Bronchus fibroblast of lung (primary cell): Measurements from ENCODE around the gene GDF11. TPM values are rescaled to one million over a fixed set of nuclear protein-coding genes. Genes with fewer than 3 reads are reported as not detected.

ENCODE experiments used
- total RNA-seq: library from RNA; depleted of rRNA; stranded (reverse); fragments of >200 nt; gene quantifications from 2 replicates; pipeline ENCODE4 v1.2.3, GENCODE V29; 2015

Gene GDF11
- 10.9 and 14.3 TPM in 2 replicates for total RNA-seq

DNA sequence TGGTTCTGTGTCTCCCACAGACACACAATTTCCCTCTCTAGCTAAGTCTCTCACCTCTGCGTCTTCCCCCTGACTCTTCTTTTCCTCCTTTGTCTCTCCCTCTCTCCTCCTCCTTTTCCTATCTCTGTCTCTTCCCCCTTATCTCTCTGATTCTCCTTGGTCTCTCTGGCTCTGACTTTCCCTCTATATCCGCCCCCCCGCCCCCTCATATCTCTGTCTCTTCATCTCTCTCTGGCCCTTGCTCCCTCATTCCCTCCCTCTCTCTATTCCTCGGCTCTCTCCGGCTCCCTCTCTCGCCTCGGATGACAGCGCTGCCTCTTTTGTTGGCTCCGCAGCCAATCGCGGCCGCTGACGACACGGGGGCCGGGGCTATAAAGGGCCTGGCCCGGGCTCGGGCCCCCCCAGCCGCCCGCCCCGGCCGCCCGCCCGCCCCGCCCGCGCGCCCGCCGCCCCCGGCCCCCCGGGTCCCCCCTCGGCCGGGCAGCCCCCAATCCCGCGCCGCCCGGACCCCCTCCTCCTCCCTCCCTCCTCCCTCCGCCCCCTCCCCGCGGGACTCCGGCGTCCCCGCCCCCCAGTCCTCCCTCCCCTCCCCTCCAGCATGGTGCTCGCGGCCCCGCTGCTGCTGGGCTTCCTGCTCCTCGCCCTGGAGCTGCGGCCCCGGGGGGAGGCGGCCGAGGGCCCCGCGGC, at the start of gene GDF11:
Gene GDF11, plus strand, starts transcription at position 404 of the 687 bp plus-strand sequence. Its CDS starts 195 bp downstream, at position 599.

DNA sequence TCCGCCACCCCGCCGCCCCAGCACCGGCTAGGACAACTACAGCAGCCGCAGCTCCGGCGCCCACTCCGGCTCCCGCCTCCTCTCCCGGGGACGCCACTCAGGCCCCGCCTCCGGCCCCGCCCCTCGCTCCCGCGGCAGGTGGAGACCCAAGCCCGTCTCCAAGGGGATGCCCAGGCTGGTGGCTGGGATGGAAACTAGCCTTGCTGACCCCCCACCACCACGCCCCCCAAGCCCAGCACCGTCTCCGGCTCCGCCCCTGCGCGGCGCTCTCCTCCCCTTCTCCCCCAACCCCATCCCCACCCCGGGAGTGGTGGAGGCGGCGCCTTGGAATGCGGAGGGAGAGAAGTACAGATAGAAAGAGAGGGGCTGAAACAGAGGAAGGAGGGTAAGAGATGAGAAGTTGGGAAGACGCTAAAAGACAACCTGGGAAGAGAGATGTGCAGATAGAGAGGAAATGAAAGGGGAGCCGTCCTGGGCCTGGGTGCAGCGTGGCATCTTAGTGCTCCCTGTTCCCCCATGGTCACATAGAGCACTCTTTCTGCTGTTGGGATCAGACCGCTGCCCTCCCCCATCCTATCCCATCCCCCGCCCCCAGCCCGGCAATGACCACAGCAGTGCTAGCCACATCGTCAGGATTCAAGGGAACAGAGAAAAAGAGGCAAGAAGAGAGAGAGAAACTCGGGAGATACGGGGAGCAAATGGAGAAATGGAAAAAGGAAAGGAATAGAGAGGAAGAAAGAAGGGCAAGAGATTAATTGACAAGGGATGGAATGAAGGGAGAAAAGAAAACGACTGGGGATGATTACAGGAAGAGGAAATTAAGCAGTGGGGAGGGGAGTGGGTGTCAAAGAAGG, 34.9 kb upstream of the GDF11 start, which contains the start of gene ITGA7:
Gene ITGA7, minus strand, starts transcription at position 64 of the 854 bp plus-strand sequence. CDS start 222 bp downstream, outside the sequence.

GRCh38 chr12:55715833-55716581, 26.9 kb upstream of the GDF11 start, which contains the start of gene BLOC1S1:
TSS of gene BLOC1S1 (plus strand) at chr12:55716046. CDS start at chr12:55716052, 6 bp downstream.

GRCh38 chr12:55720071-55720564, 22.8 kb upstream of the GDF11 start, which contains the start of gene RDH5:
TSS of gene RDH5 (plus strand) at chr12:55720393. CDS start at chr12:55721185, 792 bp downstream.

GRCh38 chr12:55728939-55729818, 13.7 kb upstream of the GDF11 start, which contains the start of gene CD63:
TSS of gene CD63 (minus strand) at chr12:55729009. CDS start at chr12:55728341, 668 bp downstream.

Other genes starting within 250 kb of the GDF11 start
- not detected in 2 replicates for gene OR6C4, start 193.5 kb upstream of the GDF11 start, total RNA-seq
- gene OR2AP1, start 170.7 kb upstream of the GDF11 start, total RNA-seq: not detected in 2 replicates
- not detected in 2 replicates for gene OR10P1, start 106.2 kb upstream of the GDF11 start, total RNA-seq
- 2.9 and 3.6 TPM in 2 replicates for gene ITGA7, start 35.2 kb upstream of the GDF11 start, total RNA-seq
- gene BLOC1S1, start 27.1 kb upstream of the GDF11 start, total RNA-seq: 233 TPM in 2 replicates
- 9.8 and 12.3 TPM in 2 replicates for gene RDH5, start 22.7 kb upstream of the GDF11 start, total RNA-seq
- 823 and 907 TPM in 2 replicates for gene CD63, start 14.1 kb upstream of the GDF11 start, total RNA-seq
- 88.3 and 122 TPM in 2 replicates for gene SARNP, start 74.6 kb downstream of the GDF11 start, total RNA-seq
- gene ORMDL2, start 74.9 kb downstream of the GDF11 start, total RNA-seq: 29.1 and 31.1 TPM in 2 replicates
- 39.7 and 41.9 TPM in 2 replicates for gene DNAJC14, start 86.5 kb downstream of the GDF11 start, total RNA-seq
- gene MMP19, start 99.8 kb downstream of the GDF11 start, total RNA-seq: 12.4 and 12.6 TPM in 2 replicates
- 43.4 and 47.9 TPM in 2 replicates for gene PYM1, start 184.8 kb downstream of the GDF11 start, total RNA-seq
- gene DGKA, start 188.0 kb downstream of the GDF11 start, total RNA-seq: 31.1 and 33.3 TPM in 2 replicates
- 0.89 and 1.0 TPM in 2 replicates for gene PMEL, start 222.9 kb downstream of the GDF11 start, total RNA-seq
- gene CDK2, start 223.7 kb downstream of the GDF11 start, total RNA-seq: 55.6 and 57.4 TPM in 2 replicates
- gene RAB5B, start 231.0 kb downstream of the GDF11 start, total RNA-seq: 50.9 and 51.9 TPM in 2 replicates